CD4-positive, alpha-beta T cell treated with Interleukin-12 subunit alpha and Interleukin-12 subunit beta, for 1 hour (primary cell): ENCODE data around the gene NUP88.

ENCODE experiments used
- DNase-seq: peaks from one replicate; pipeline ENCODE4 v3.0.0-alpha.2; 2020

The NUP88 gene

GRCh38 chr17:5354310-5354709 lies 65.2 kb downstream of the NUP88 start:
- DNase-seq = no peak

- DNase-seq = no peak
Measured at GRCh38 chr17:5352681-5353289, 66.7 kb downstream of the NUP88 start.

- no peak for DNase-seq
Measured at GRCh38 chr17:5344914-5345313, 74.5 kb downstream of the NUP88 start.
